HPDE6-E6E7 (cell line): ENCODE data around the gene KLF15.

ENCODE experiments used
- DNase-seq: peaks from one replicate; pipeline ENCODE4 v3.0.0; 2011; ENCODE audit warnings: missing footprints; ENCODE audit errors: extremely low spot score

KLF15 gene

GRCh38 chr3:126320517-126321293 is 36.5 kb downstream of the KLF15 start:
- no peak for DNase-seq

GRCh38 chr3:126319701-126320295 is 37.4 kb downstream of the KLF15 start:
- DNase-seq, result no peak

- no peak for DNase-seq
Observed at GRCh38 chr3:126317029-126317996, 39.9 kb downstream of the KLF15 start.

- DNase-seq, result no peak
Observed at GRCh38 chr3:126316501-126316939, 40.7 kb downstream of the KLF15 start.

GRCh38 chr3:126316031-126316461 is 41.2 kb downstream of the KLF15 start:
- DNase-seq, result no peak

GRCh38 chr3:126314790-126315658 is 42.2 kb downstream of the KLF15 start:
- DNase-seq, result no peak

- no peak for DNase-seq
Observed at GRCh38 chr3:126314305-126314789, 42.9 kb downstream of the KLF15 start.

GRCh38 chr3:126313580-126314304 is 43.5 kb downstream of the KLF15 start:
- no peak for DNase-seq

- no peak for DNase-seq
Observed at GRCh38 chr3:126313166-126313565, 44.0 kb downstream of the KLF15 start.

GRCh38 chr3:126312341-126312740 is 44.9 kb downstream of the KLF15 start:
- DNase-seq, result no peak

- DNase-seq, result no peak
Observed at GRCh38 chr3:126311338-126311978, 45.8 kb downstream of the KLF15 start.

- DNase-seq, result no peak
Observed at GRCh38 chr3:126310816-126311215, 46.4 kb downstream of the KLF15 start.

- DNase-seq, result no peak
Observed at GRCh38 chr3:126309861-126310655, 47.1 kb downstream of the KLF15 start.

- no peak for DNase-seq
Observed at GRCh38 chr3:126309165-126309564, 48.0 kb downstream of the KLF15 start.

- no peak for DNase-seq
Observed at GRCh38 chr3:126308394-126309125, 48.6 kb downstream of the KLF15 start.

- DNase-seq, result no peak
Observed at GRCh38 chr3:126307591-126308393, 49.4 kb downstream of the KLF15 start.

GRCh38 chr3:126306888-126307482 is 50.2 kb downstream of the KLF15 start:
- no peak for DNase-seq
